ENCODE measurements around the gene MRTFA.
"Not testable (repeated sequence)": the region's sequence is repeated elsewhere in the genome, so short reads cannot be mapped to it uniquely, and the experiment has no call there.

Gene MRTFA

GRCh38 chr22:40603088-40603605 lies 33.4 kb downstream of the MRTFA start:
- TF ChIP-seq ARNT (IDR thresholded peaks at IDR 0.05) (no peak), SP1 (IDR thresholded peaks at IDR 0.05) (no peak), NFRKB (IDR thresholded peaks at IDR 0.05) (no peak), FOXM1 (IDR thresholded peaks at IDR 0.05; ENCODE audit: borderline replicate concordance) (no peak), PKNOX1 (IDR thresholded peaks at IDR 0.05) (no peak), ELF4 (IDR thresholded peaks at IDR 0.05) (no peak), CTBP1 (IDR thresholded peaks at IDR 0.05; ENCODE audit: borderline replicate concordance) (no peak), L3MBTL2 (conservative IDR thresholded peaks at IDR 0.05) (no peak; the same call in 1 of the 2 replicates), SUZ12 (IDR thresholded peaks at IDR 0.05) (no peak), HDGF (IDR thresholded peaks at IDR 0.05; ENCODE audit: borderline replicate concordance) (no peak), FOXA1 (IDR thresholded peaks at IDR 0.05) (no peak), ZNF384 (IDR thresholded peaks at IDR 0.05) (no peak), TARDBP (IDR thresholded peaks at IDR 0.05) (no peak)
- ChIA-PET CTCF (no interaction called here), POLR2A (no interaction called here)
- no peak for DNase-seq (ENCODE audit: extremely low spot score)

- POLR2A ChIA-PET: no interaction called here
- CTCF ChIA-PET: no interaction called here
- TF ChIP-seq BHLHE40 (IDR thresholded peaks at IDR 0.05; ENCODE audit: borderline replicate concordance) (no peak), TARDBP (IDR thresholded peaks at IDR 0.05) (no peak), ZNF384 (IDR thresholded peaks at IDR 0.05) (no peak), L3MBTL2 (conservative IDR thresholded peaks at IDR 0.05) (no peak), FOXK2 (IDR thresholded peaks at IDR 0.05) (no peak), PKNOX1 (IDR thresholded peaks at IDR 0.05) (no peak), ARNT (IDR thresholded peaks at IDR 0.05) (no peak), FOXM1 (IDR thresholded peaks at IDR 0.05; ENCODE audit: borderline replicate concordance) (no peak), ELF4 (IDR thresholded peaks at IDR 0.05) (no peak), LEF1 (IDR thresholded peaks at IDR 0.05; ENCODE audit: borderline replicate concordance) (no peak), CTBP1 (IDR thresholded peaks at IDR 0.05; ENCODE audit: borderline replicate concordance) (no peak), FOXA1 (IDR thresholded peaks at IDR 0.05) (no peak), SUZ12 (IDR thresholded peaks at IDR 0.05) (no peak), HDGF (IDR thresholded peaks at IDR 0.05; ENCODE audit: borderline replicate concordance) (no peak), SP1 (IDR thresholded peaks at IDR 0.05) (no peak), NFRKB (IDR thresholded peaks at IDR 0.05) (no peak)
- DNase-seq (ENCODE audit: extremely low spot score): no peak
These were observed 34.3 kb downstream of the MRTFA start for GRCh38 chr22:40602231-40602630.

- ChIA-PET POLR2A (no interaction called here), CTCF (no interaction called here)
- TF ChIP-seq FOXA1 (IDR thresholded peaks at IDR 0.05) (no peak), ZNF384 (IDR thresholded peaks at IDR 0.05) (peak; percentile 71), LEF1 (IDR thresholded peaks at IDR 0.05; ENCODE audit: borderline replicate concordance) (no peak)
These were observed 36.8 kb downstream of the MRTFA start for GRCh38 chr22:40599731-40600130.

GRCh38 chr22:40598712-40599111 lies 37.8 kb downstream of the MRTFA start:
- DNase-seq (ENCODE audit: extremely low spot score); POLR2A ChIA-PET; CTCF ChIA-PET: not testable (repeated sequence)

More at GRCh38 chr22:40599731-40600130, 36.8 kb downstream of the MRTFA start:
- DNase-seq (ENCODE audit: extremely low spot score): no peak

GRCh38 chr22:40597526-40598430 lies 38.7 kb downstream of the MRTFA start:
- TF ChIP-seq FOXA1 (IDR thresholded peaks at IDR 0.05) (no peak), NFRKB (IDR thresholded peaks at IDR 0.05) (no peak)
- no peak for DNase-seq (ENCODE audit: extremely low spot score)
- ChIA-PET POLR2A (interaction anchor here (2.3 kb wide), 1 partner anchor 39 kb away, joined by 7 read pairs; the partner anchor contains the start of gene MRTFA), CTCF (no interaction called here)

- POLR2A ChIA-PET: interaction anchor here (2.3 kb wide), 1 partner anchor 41 kb away, joined by 7 read pairs; the partner anchor contains the start of gene MRTFA
- TF ChIP-seq SUZ12 (IDR thresholded peaks at IDR 0.05): no peak
- no peak for TF ChIP-seq FOXA1 (IDR thresholded peaks at IDR 0.05)
- no peak for TF ChIP-seq LEF1 (IDR thresholded peaks at IDR 0.05; ENCODE audit: borderline replicate concordance)
- TF ChIP-seq FOXM1 (IDR thresholded peaks at IDR 0.05; ENCODE audit: borderline replicate concordance): no peak
- TF ChIP-seq CTBP1 (IDR thresholded peaks at IDR 0.05; ENCODE audit: borderline replicate concordance): no peak
- no peak for TF ChIP-seq HDGF (IDR thresholded peaks at IDR 0.05; ENCODE audit: borderline replicate concordance)
- no peak for TF ChIP-seq BHLHE40 (IDR thresholded peaks at IDR 0.05; ENCODE audit: borderline replicate concordance)
- no peak for TF ChIP-seq PKNOX1 (IDR thresholded peaks at IDR 0.05)
- TF ChIP-seq ZNF384 (IDR thresholded peaks at IDR 0.05): no peak
- no peak for TF ChIP-seq L3MBTL2 (conservative IDR thresholded peaks at IDR 0.05)
- no peak for TF ChIP-seq SP1 (IDR thresholded peaks at IDR 0.05)
- TF ChIP-seq TARDBP (IDR thresholded peaks at IDR 0.05): no peak
- no peak for TF ChIP-seq ARNT (IDR thresholded peaks at IDR 0.05)
- no peak for TF ChIP-seq ELF4 (IDR thresholded peaks at IDR 0.05)
- no peak for TF ChIP-seq NFRKB (IDR thresholded peaks at IDR 0.05)
- TF ChIP-seq FOXK2 (IDR thresholded peaks at IDR 0.05): no peak
- CTCF ChIA-PET: interaction anchor here (0.6 to 1.0 kb wide), 2 partner anchors 12 to 20 kb away, joined by 3 read pairs; no protein-coding TSS in a partner anchor
- no peak for DNase-seq (ENCODE audit: extremely low spot score)
These were observed 40.9 kb downstream of the MRTFA start for GRCh38 chr22:40595497-40596234.
